HEK293 (cell line): ENCODE data around the gene WASF2.

ENCODE experiments used
- CTCF ChIA-PET: fragments of 350-600 bp; formaldehyde crosslinking; extraction: SDS; loops from one replicate; lab custom pipeline; 2021; ENCODE audit warnings: antibody characterized with exemption; lab: Yijun Ruan, JAX
- POLR2A ChIA-PET: fragments of 300-600 bp; formaldehyde crosslinking; extraction: SDS; loops from one replicate; lab custom pipeline; 2020; ENCODE audit warnings: antibody characterized with exemption, inconsistent platforms; lab: Yijun Ruan, JAX
- H3K27ac ChIP-seq: fragments of 200-500 bp; sonication (Bioruptor generic); 2 replicates; pipeline ENCODE4 v1.5.1; 2014; ENCODE audit warnings: low read depth, low read length, control low read depth, inconsistent platforms; ENCODE audit errors: extremely low read depth
- H3K36me3 ChIP-seq, 2 experiments: fragments of 200-500 bp in 1 of 2; sonication (Bioruptor generic) in 1 of 2; 1 replicate in 1 of 2; 2 replicates in 1 of 2; pipeline ENCODE4 v1.5.1; 2014 to 2017; ENCODE audit warnings: inconsistent platforms in 2 of 2, low read length in 2 of 2; ENCODE audit not compliant: control insufficient read depth in 2 of 2, insufficient read depth in 1 of 2
- H3K4me1 ChIP-seq: fragments of 200-500 bp; sonication (Bioruptor generic); 2 replicates; pipeline ENCODE4 v1.5.1; 2014; ENCODE audit warnings: mild to moderate bottlenecking, low read length, inconsistent platforms; ENCODE audit not compliant: control insufficient read depth, insufficient read depth
- H3K4me3 ChIP-seq: 2 replicates; pipeline ENCODE4 v1.5.1; 2011; ENCODE audit warnings: low read depth, mild to moderate bottlenecking, control low read depth, low read length, moderate library complexity
- H3K9me3 ChIP-seq: fragments of 200-500 bp; sonication (Bioruptor generic); 2 replicates; pipeline ENCODE4 v1.5.1; 2014; ENCODE audit warnings: low read depth, low read length, inconsistent platforms; ENCODE audit not compliant: control insufficient read depth, insufficient read depth
- BCL11A ChIP-seq: fragments of 450-650 bp; formaldehyde crosslinking; IDR thresholded peaks from 2 replicates; pipeline ENCODE4 v1.5.1; 2016; ENCODE audit warnings: low read depth, missing biosample characterization, missing genetic modification characterization
- GLI4 ChIP-seq: fragments of 450-650 bp; formaldehyde crosslinking; IDR thresholded peaks from 2 replicates; pipeline ENCODE4 v1.5.1; 2016; ENCODE audit warnings: missing biosample characterization, missing genetic modification characterization
- GLIS2 ChIP-seq: fragments of 450-650 bp; formaldehyde crosslinking; IDR thresholded peaks from 2 replicates; pipeline ENCODE4 v1.5.1; 2016; ENCODE audit warnings: missing biosample characterization, missing genetic modification characterization
- PRDM1 ChIP-seq: fragments of 450-650 bp; formaldehyde crosslinking; IDR thresholded peaks from 2 replicates; pipeline ENCODE4; 2016; ENCODE audit warnings: missing biosample characterization, missing genetic modification characterization
- SP3 ChIP-seq: fragments of 450-650 bp; formaldehyde crosslinking; IDR thresholded peaks from 2 replicates; pipeline ENCODE4 v1.5.1; 2016; ENCODE audit warnings: missing biosample characterization, missing genetic modification characterization
- ZBTB20 ChIP-seq: fragments of 450-650 bp; formaldehyde crosslinking; IDR thresholded peaks from 2 replicates; pipeline ENCODE4 v1.5.1; 2016; ENCODE audit warnings: missing biosample characterization, missing genetic modification characterization
- ZBTB21 ChIP-seq: fragments of 450-650 bp; formaldehyde crosslinking; IDR thresholded peaks from 2 replicates; pipeline ENCODE4 v1.5.1; 2017; ENCODE audit warnings: missing biosample characterization, missing genetic modification characterization
- ZBTB48 ChIP-seq: fragments of 450-650 bp; formaldehyde crosslinking; IDR thresholded peaks from 2 replicates; pipeline ENCODE4 v1.5.1; 2016; ENCODE audit warnings: missing biosample characterization, missing genetic modification characterization
- ZIC2 ChIP-seq: fragments of 450-650 bp; formaldehyde crosslinking; IDR thresholded peaks from 2 replicates; pipeline ENCODE4 v1.5.1; 2016; ENCODE audit warnings: missing biosample characterization, missing genetic modification characterization
- ZNF2 ChIP-seq: fragments of 450-650 bp; formaldehyde crosslinking; IDR thresholded peaks from 2 replicates; pipeline ENCODE4 v1.5.1; 2016; ENCODE audit warnings: missing biosample characterization, missing genetic modification characterization
- ZNF239 ChIP-seq: fragments of 450-650 bp; formaldehyde crosslinking; IDR thresholded peaks from 2 replicates; pipeline ENCODE4 v1.5.1; 2016; ENCODE audit warnings: missing biosample characterization, missing genetic modification characterization
- ZNF280C ChIP-seq: fragments of 450-650 bp; formaldehyde crosslinking; IDR thresholded peaks from 2 replicates; pipeline ENCODE4 v1.5.1; 2016; ENCODE audit warnings: missing biosample characterization, missing genetic modification characterization
- ZNF335 ChIP-seq: fragments of 450-650 bp; formaldehyde crosslinking; conservative IDR thresholded peaks from 2 replicates; pipeline ENCODE4 v1.5.1; 2016; ENCODE audit warnings: missing biosample characterization, missing genetic modification characterization
- ZNF423 ChIP-seq: fragments of 450-650 bp; formaldehyde crosslinking; IDR thresholded peaks from 2 replicates; pipeline ENCODE4 v1.5.1; 2016; ENCODE audit warnings: missing biosample characterization, missing genetic modification characterization
- ZNF433 ChIP-seq: fragments of 450-650 bp; formaldehyde crosslinking; IDR thresholded peaks from 2 replicates; pipeline ENCODE4 v1.5.1; 2016; ENCODE audit warnings: missing biosample characterization, missing genetic modification characterization, low read depth
- ZNF561 ChIP-seq: fragments of 450-650 bp; IDR thresholded peaks from 2 replicates; pipeline ENCODE4 v1.5.1; 2018; ENCODE audit warnings: missing biosample characterization, missing genetic modification characterization, borderline replicate concordance
- ZNF596 ChIP-seq: fragments of 450-650 bp; IDR thresholded peaks from 2 replicates; pipeline ENCODE4 v1.5.0; 2018; ENCODE audit warnings: missing biosample characterization, mild to moderate bottlenecking, missing genetic modification characterization, moderate library complexity
- ZNF654 ChIP-seq: fragments of 450-650 bp; formaldehyde crosslinking; IDR thresholded peaks from 2 replicates; pipeline ENCODE4 v1.5.1; 2016; ENCODE audit warnings: low read depth, missing biosample characterization, missing genetic modification characterization
- ZNF76 ChIP-seq: fragments of 450-650 bp; formaldehyde crosslinking; IDR thresholded peaks from 2 replicates; pipeline ENCODE4; 2016; ENCODE audit warnings: low read depth, missing biosample characterization, missing genetic modification characterization, borderline replicate concordance
- ZNF776 ChIP-seq: fragments of 450-650 bp; formaldehyde crosslinking; IDR thresholded peaks from 2 replicates; pipeline ENCODE4 v1.5.0; 2017; ENCODE audit warnings: missing biosample characterization, missing genetic modification characterization, borderline replicate concordance
- ZSCAN16 ChIP-seq: fragments of 450-650 bp; formaldehyde crosslinking; IDR thresholded peaks from 2 replicates; pipeline ENCODE4 v1.5.1; 2016; ENCODE audit warnings: missing biosample characterization, missing genetic modification characterization
- TF ChIP-seq, protein P1 (sequence below): fragments of 450-650 bp; formaldehyde crosslinking; IDR thresholded peaks from 2 replicates; pipeline ENCODE4 v1.5.1; 2016; ENCODE audit warnings: missing biosample characterization, missing genetic modification characterization
- TF ChIP-seq, protein P2 (sequence below): fragments of 450-650 bp; formaldehyde crosslinking; IDR thresholded peaks from 2 replicates; pipeline ENCODE4 v1.5.1; 2016; ENCODE audit warnings: missing biosample characterization, missing genetic modification characterization
- TF ChIP-seq, protein P3 (sequence below): fragments of 450-650 bp; formaldehyde crosslinking; IDR thresholded peaks from 2 replicates; pipeline ENCODE4 v1.5.1; 2017; ENCODE audit warnings: missing biosample characterization, mild to moderate bottlenecking, missing genetic modification characterization, moderate library complexity
- TF ChIP-seq, protein P4 (sequence below): fragments of 450-650 bp; formaldehyde crosslinking; IDR thresholded peaks from 2 replicates; pipeline ENCODE4 v1.5.1; 2016; ENCODE audit warnings: missing biosample characterization, missing genetic modification characterization

WASF2 gene

GRCh38 chr1:27392778-27393635, 97.0 kb downstream of the WASF2 start:
- Histone ChIP-seq H3K4me3 (peak overlapping the region; percentile 45), H3K4me1 (no peaks in the 10 kb centered on the region), H3K27ac (no peak overlapping the region), H3K9me3 (no peaks in the 10 kb centered on the region), H3K36me3 (no peaks in the 10 kb centered on the region)
- ChIA-PET CTCF (interaction anchor here (1.0 to 7.4 kb wide), 4 partner anchors 36 to 214 kb away, joined by 3 to 202 read pairs (median 4); no protein-coding TSS in a partner anchor), POLR2A (no interaction called here)
- TF ChIP-seq ZNF335 (tag by site-specific recombination) (peak; percentile 99), ZSCAN16 (no peak), ZNF423 (peak; percentile 64; the same call in 1 of the 2 replicates), ZNF280C (tag by site-specific recombination) (no peak), ZBTB21 (tag by site-specific recombination) (no peak), ZNF654 (tag by site-specific recombination) (no peak), ZBTB20 (tag by site-specific recombination) (peak; percentile 74), PRDM1 (tag by site-specific recombination) (no peak), ZNF76 (peak; percentile 51; the same call in 1 of the 2 replicates), ZNF776 (no peak), ZNF239 (tag by site-specific recombination) (no peak), ZBTB48 (tag by site-specific recombination) (0 out of 2 replicates have a peak, but pooled peaks have one; percentile 18), ZIC2 (tag by site-specific recombination) (peak; percentile 55), ZNF561 (tag by site-specific recombination) (no peak), GLIS2 (tag by site-specific recombination) (peak; percentile 35; the same call in 1 of the 2 replicates), ZNF433 (tag by site-specific recombination) (no peak), GLI4 (tag by site-specific recombination) (no peak), ZNF2 (no peak), SP3 (tag by site-specific recombination) (no peak), BCL11A (tag by site-specific recombination) (0 out of 2 replicates have a peak, but pooled peaks have one; percentile 18), ZNF596 (tag by site-specific recombination) (no peak)
- TF ChIP-seq, protein P1, sequence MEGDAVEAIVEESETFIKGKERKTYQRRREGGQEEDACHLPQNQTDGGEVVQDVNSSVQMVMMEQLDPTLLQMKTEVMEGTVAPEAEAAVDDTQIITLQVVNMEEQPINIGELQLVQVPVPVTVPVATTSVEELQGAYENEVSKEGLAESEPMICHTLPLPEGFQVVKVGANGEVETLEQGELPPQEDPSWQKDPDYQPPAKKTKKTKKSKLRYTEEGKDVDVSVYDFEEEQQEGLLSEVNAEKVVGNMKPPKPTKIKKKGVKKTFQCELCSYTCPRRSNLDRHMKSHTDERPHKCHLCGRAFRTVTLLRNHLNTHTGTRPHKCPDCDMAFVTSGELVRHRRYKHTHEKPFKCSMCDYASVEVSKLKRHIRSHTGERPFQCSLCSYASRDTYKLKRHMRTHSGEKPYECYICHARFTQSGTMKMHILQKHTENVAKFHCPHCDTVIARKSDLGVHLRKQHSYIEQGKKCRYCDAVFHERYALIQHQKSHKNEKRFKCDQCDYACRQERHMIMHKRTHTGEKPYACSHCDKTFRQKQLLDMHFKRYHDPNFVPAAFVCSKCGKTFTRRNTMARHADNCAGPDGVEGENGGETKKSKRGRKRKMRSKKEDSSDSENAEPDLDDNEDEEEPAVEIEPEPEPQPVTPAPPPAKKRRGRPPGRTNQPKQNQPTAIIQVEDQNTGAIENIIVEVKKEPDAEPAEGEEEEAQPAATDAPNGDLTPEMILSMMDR (tag by site-specific recombination) = peak; percentile 42; the same call in 1 of the 2 replicates
- TF ChIP-seq, protein P2, sequence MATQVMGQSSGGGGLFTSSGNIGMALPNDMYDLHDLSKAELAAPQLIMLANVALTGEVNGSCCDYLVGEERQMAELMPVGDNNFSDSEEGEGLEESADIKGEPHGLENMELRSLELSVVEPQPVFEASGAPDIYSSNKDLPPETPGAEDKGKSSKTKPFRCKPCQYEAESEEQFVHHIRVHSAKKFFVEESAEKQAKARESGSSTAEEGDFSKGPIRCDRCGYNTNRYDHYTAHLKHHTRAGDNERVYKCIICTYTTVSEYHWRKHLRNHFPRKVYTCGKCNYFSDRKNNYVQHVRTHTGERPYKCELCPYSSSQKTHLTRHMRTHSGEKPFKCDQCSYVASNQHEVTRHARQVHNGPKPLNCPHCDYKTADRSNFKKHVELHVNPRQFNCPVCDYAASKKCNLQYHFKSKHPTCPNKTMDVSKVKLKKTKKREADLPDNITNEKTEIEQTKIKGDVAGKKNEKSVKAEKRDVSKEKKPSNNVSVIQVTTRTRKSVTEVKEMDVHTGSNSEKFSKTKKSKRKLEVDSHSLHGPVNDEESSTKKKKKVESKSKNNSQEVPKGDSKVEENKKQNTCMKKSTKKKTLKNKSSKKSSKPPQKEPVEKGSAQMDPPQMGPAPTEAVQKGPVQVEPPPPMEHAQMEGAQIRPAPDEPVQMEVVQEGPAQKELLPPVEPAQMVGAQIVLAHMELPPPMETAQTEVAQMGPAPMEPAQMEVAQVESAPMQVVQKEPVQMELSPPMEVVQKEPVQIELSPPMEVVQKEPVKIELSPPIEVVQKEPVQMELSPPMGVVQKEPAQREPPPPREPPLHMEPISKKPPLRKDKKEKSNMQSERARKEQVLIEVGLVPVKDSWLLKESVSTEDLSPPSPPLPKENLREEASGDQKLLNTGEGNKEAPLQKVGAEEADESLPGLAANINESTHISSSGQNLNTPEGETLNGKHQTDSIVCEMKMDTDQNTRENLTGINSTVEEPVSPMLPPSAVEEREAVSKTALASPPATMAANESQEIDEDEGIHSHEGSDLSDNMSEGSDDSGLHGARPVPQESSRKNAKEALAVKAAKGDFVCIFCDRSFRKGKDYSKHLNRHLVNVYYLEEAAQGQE = 0 out of 2 replicates have a peak, but pooled peaks have one; percentile 40
- TF ChIP-seq, protein P3, sequence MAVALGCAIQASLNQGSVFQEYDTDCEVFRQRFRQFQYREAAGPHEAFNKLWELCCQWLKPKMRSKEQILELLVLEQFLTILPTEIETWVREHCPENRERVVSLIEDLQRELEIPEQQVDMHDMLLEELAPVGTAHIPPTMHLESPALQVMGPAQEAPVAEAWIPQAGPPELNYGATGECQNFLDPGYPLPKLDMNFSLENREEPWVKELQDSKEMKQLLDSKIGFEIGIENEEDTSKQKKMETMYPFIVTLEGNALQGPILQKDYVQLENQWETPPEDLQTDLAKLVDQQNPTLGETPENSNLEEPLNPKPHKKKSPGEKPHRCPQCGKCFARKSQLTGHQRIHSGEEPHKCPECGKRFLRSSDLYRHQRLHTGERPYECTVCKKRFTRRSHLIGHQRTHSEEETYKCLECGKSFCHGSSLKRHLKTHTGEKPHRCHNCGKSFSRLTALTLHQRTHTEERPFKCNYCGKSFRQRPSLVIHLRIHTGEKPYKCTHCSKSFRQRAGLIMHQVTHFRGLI (tag by site-specific recombination) = no peak
- TF ChIP-seq, protein P4, sequence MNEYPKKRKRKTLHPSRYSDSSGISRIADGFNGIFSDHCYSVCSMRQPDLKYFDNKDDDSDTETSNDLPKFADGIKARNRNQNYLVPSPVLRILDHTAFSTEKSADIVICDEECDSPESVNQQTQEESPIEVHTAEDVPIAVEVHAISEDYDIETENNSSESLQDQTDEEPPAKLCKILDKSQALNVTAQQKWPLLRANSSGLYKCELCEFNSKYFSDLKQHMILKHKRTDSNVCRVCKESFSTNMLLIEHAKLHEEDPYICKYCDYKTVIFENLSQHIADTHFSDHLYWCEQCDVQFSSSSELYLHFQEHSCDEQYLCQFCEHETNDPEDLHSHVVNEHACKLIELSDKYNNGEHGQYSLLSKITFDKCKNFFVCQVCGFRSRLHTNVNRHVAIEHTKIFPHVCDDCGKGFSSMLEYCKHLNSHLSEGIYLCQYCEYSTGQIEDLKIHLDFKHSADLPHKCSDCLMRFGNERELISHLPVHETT (tag by site-specific recombination) = no peak
